AG09309 (cell line): ENCODE measurements around the gene CAT.
"Not testable (repeated sequence)": the region's sequence is repeated elsewhere in the genome, so short reads cannot be mapped to it uniquely, and the experiment has no call there.

Experiments used
- DNase-seq: peaks from one replicate; pipeline ENCODE4 v3.0.0-alpha.2; 2010; ENCODE audit warnings: low read depth
- H3K4me3 ChIP-seq: 2 replicates; pipeline ENCODE4 v1.5.1; 2011; ENCODE audit warnings: mild to moderate bottlenecking, low read depth, low read length, moderate library complexity; ENCODE audit not compliant: control insufficient read depth
- TF ChIP-seq, protein P1 (sequence below): IDR thresholded peaks from 2 replicates; pipeline ENCODE4 v1.5.1; 2011; ENCODE audit warnings: mild to moderate bottlenecking, low read depth, low read length, inconsistent platforms; ENCODE audit not compliant: insufficient read depth, control insufficient read depth; ENCODE audit errors: missing control alignments

Gene CAT

GRCh38 chr11:34423300-34423699 lies 15.4 kb upstream of the CAT start:
- no peak overlapping the region for H3K4me3 ChIP-seq
- TF ChIP-seq, protein P1, sequence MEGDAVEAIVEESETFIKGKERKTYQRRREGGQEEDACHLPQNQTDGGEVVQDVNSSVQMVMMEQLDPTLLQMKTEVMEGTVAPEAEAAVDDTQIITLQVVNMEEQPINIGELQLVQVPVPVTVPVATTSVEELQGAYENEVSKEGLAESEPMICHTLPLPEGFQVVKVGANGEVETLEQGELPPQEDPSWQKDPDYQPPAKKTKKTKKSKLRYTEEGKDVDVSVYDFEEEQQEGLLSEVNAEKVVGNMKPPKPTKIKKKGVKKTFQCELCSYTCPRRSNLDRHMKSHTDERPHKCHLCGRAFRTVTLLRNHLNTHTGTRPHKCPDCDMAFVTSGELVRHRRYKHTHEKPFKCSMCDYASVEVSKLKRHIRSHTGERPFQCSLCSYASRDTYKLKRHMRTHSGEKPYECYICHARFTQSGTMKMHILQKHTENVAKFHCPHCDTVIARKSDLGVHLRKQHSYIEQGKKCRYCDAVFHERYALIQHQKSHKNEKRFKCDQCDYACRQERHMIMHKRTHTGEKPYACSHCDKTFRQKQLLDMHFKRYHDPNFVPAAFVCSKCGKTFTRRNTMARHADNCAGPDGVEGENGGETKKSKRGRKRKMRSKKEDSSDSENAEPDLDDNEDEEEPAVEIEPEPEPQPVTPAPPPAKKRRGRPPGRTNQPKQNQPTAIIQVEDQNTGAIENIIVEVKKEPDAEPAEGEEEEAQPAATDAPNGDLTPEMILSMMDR = no peak

GRCh38 chr11:34424826-34425225 lies 13.9 kb upstream of the CAT start:
- H3K4me3 ChIP-seq, DNase-seq: not testable (repeated sequence)

More at GRCh38 chr11:34423300-34423699, 15.4 kb upstream of the CAT start:
- no peak for DNase-seq

DNA sequence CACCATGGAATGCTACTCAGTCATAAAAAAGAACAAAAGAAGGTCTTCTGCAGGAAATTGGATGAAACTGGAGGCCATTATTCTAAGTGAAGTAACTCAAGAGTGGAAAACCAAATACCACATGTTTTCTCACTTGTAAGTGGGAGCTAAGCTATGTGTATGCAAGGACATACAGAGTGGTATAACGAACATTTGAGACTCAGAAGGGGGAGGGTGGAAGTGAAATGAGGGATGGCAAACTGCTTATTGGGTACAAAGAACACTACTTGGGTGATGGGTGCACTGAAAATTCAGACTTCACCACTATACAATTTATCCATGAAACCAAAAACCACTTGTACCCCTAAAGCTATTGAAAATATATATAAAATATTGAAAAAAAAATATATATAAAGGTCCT lies 13.4 kb upstream of the CAT start:
- DNase-seq = no peak
- H3K4me3 ChIP-seq = no peak overlapping the region
- TF ChIP-seq, protein P1 = no peak

DNA sequence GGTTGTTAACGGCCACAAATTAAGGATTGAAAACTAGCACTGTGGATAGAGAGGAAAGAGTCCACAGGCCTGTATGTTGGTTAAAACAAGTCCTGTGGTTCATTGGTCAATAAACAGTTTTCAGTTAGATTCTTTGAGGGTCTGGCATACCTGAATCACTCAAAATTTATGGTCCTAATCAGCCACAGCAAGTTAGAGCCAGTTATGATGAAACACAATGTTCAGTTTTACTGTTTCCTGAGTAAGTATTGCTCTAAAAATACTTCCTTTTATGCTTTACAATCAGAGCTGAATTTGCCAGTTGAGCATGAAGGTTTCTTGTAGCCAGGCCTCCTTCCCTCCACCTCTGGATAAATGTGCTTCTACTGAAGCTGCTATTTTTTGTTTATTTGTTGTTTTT lies 12.9 kb upstream of the CAT start:
- H3K4me3 ChIP-seq = no peak overlapping the region
- TF ChIP-seq, protein P1 = no peak
- DNase-seq = peak; percentile 82

GRCh38 chr11:34426766-34427185 lies 12.0 kb upstream of the CAT start:
- peak; percentile 94 for DNase-seq
- TF ChIP-seq, protein P1 = no peak
- H3K4me3 ChIP-seq = no peak overlapping the region

- TF ChIP-seq, protein P1 = no peak
- peak; percentile 89 for DNase-seq
- H3K4me3 ChIP-seq = no peak overlapping the region
Observed at GRCh38 chr11:34427186-34427805, 11.4 kb upstream of the CAT start.

DNA sequence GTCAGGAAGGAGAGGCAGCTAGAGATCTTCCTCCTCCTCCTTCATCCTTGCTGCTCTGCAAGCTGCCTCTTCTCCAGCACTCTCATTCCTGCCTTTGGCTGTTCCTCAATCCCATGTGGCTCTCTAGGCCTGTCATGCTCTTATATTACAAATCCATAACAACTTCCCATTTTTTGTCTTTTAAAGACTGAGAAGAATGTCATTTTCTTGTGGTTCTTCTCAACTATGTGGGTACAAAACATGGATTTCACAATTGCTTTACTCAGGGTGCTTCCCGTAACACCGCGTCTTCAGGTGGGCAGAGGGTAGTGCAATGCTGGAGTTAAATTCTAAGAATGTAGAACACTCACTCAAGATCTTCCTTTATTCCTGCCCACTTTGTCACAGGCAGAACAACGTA lies 6.8 kb upstream of the CAT start:
- TF ChIP-seq, protein P1 = no peak
- DNase-seq = no peak
- no peak overlapping the region for H3K4me3 ChIP-seq
